ENCODE measurements around the gene TTC34. TPM values are rescaled to one million over a fixed set of nuclear protein-coding genes. Genes with fewer than 3 reads are reported as not detected.

TTC34 gene
- total and polyA plus RNA-seq, 2 donors from 2014 or later = 0.15 to 2.4 TPM

DNA sequence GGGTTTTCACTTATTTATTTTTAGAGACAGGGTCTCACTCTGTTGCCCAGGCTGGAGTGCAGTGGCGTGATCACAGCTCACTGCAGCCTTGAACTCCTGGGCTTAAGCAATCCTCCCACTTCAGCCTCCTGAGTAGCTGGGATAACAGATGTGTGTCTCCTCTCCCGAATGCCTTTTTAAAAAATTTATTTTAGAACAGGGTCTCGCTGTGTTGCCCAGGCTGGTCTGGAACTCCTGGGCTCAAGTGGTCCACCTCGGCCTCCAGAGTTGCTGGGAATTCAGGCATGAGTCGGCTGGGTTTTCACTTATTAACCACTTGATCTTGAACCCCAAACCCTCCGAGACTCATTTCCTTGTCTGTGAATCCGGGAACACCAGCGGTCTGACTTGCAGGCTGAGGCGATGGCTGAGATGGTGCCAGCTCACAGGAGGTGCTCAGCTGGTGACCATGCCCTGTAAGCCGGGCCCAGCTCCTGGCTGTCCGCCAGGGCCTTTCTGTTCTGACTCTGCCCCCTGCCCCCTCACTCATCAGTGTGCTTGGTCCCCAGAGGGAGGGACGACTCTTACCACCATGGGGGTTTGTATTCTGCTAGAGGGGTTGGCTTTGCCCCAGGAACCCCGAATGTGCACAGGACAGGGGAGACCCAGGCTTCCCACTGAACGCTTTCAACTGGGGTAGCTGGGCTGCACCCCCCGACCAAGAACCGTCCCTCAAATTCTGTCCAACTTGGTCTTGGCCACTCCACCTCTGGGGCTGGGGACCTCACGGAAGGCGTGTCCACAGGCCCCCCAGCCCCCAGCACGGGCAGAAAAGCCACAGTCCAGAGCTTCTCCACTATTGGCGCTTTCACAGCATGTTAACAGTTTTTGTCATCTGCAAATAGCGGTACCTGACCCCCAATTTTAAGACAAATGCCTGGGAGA, 191.2 kb downstream of the TTC34 start:
- Histone ChIP-seq H3K27ac (ENCODE audit: low read depth in 2 of 2, low read length in 2 of 2) (no peak overlapping the region), H3K9ac (ENCODE audit: low read length in 3 of 3) (no peak overlapping the region), H3K36me3 (ENCODE audit: control insufficient read depth in 2 of 3, insufficient read depth in 3 of 3, low read length in 3 of 3) (no peaks in the 10 kb centered on the region), H3K27me3 (ENCODE audit: control insufficient read depth, insufficient read depth, low read length) (no peaks in the 10 kb centered on the region), H3K4me1 (ENCODE audit: control insufficient read depth in 2 of 3, insufficient read depth in 2 of 3, low read depth in 1 of 3, low read length in 3 of 3) (no peaks in the 10 kb centered on the region), H3K9me3 (ENCODE audit: control insufficient read depth in 2 of 3, insufficient read depth in 1 of 3, low read length in 3 of 3) (peaks cover 0 to 13% (median 2%) of the 10 kb centered on the region in 3 donors), H3K4me3 (ENCODE audit: low read length in 3 of 3) (no peak overlapping the region)
- TF ChIP-seq CTCF (IDR thresholded peaks at IDR 0.05; ENCODE audit: borderline replicate concordance, extremely low read depth, insufficient read depth) = no peak
- FAIRE-seq = no peak
- intact Hi-C loops (cut with DNase I) = no loop called here
- peak in 3 of 5 donors; percentile 8 to 69 (median 49) for DNase-seq

DNA sequence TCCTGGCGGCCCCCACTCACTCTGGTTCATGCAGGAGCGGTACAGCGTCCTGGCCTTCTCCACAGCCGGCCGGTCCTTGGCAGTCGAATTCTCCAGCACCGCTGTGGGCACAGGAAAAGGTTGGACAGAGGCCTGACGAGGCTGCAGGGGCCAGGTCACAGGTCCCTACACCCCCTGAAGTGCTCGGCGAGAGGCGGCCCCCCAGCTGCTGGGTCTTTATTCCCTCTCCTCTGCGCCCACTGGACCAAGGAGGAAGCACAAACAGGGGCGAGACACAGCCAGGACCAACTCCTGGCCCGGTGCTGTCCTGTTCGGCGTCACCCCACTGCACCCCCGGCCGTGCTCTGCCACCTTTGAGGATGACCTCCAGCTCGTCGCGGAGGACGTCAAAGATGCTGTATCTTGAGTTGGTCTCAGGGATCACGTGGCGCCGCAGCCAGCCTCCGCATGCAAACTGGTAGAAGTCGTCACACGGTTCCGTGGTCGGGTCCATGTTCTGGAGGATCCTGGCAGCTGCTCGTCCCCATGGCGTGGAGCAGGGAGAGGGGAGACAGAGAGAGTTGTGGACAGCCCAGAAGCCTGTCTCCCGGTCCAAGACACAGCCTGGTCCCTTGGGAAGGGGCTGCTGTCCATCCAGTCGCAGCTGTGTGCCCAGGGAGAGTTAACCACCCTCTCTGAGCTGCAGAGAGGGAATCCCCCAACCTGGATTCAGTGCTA, 192.0 kb downstream of the TTC34 start:
- Histone ChIP-seq H3K4me1 (ENCODE audit: control insufficient read depth in 2 of 3, insufficient read depth in 2 of 3, low read depth in 1 of 3, low read length in 3 of 3) (no peaks in the 10 kb centered on the region), H3K9ac (ENCODE audit: low read length in 3 of 3) (no peak overlapping the region), H3K4me3 (ENCODE audit: low read length in 3 of 3) (no peak overlapping the region), H3K27ac (ENCODE audit: low read depth in 2 of 2, low read length in 2 of 2) (no peak overlapping the region), H3K9me3 (ENCODE audit: control insufficient read depth in 2 of 3, insufficient read depth in 1 of 3, low read length in 3 of 3) (peaks cover 0 to 13% (median 2%) of the 10 kb centered on the region in 3 donors), H3K36me3 (ENCODE audit: control insufficient read depth in 2 of 3, insufficient read depth in 3 of 3, low read length in 3 of 3) (no peaks in the 10 kb centered on the region), H3K27me3 (ENCODE audit: control insufficient read depth, insufficient read depth, low read length) (no peaks in the 10 kb centered on the region)
- TF ChIP-seq CTCF (IDR thresholded peaks at IDR 0.05; ENCODE audit: borderline replicate concordance, extremely low read depth, insufficient read depth) = no peak
- intact Hi-C loops (cut with DNase I) = no loop called here
- FAIRE-seq (no peak), DNase-seq (peak in 2 of 5 donors; percentile 3 to 70)

DNA sequence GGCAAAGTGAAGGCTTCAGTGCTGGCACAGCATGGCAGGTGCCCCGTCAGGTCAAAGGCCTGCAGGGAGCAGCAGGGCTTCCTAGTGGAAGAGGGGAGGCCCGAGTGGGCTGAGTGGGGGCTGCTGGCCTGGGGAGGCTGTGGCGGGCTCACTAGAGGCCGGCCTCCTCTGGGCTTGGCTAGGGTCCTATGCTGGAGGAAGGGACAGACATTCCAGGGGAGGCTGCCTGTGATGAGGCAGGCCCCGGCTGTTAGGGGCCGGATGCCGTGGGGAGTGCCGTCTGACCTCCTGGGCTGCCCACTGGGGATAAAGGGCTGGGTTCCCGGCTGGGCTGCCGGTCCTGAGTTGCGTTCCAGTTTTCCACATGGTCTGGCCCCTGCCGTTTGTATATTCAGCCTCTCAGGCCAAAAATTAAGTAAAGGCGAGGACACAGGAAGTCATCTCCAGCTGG, 193.8 kb downstream of the TTC34 start:
- no peak overlapping the region for H3K9ac ChIP-seq (ENCODE audit: low read length in 3 of 3)
- H3K4me3 ChIP-seq (ENCODE audit: low read length in 3 of 3) = no peak overlapping the region
- no peaks in the 10 kb centered on the region for H3K27me3 ChIP-seq (ENCODE audit: control insufficient read depth, insufficient read depth, low read length)
- DNase-seq (peak in 4 of 5 donors; percentile 29 to 88 (median 54)), FAIRE-seq (no peak)
- H3K36me3 ChIP-seq (ENCODE audit: control insufficient read depth in 2 of 3, insufficient read depth in 3 of 3, low read length in 3 of 3) = no peaks in the 10 kb centered on the region
- no peaks in the 10 kb centered on the region for H3K4me1 ChIP-seq (ENCODE audit: control insufficient read depth in 2 of 3, insufficient read depth in 2 of 3, low read depth in 1 of 3, low read length in 3 of 3)
- H3K27ac ChIP-seq (ENCODE audit: low read depth in 2 of 2, low read length in 2 of 2) = no peak overlapping the region
- TF ChIP-seq CTCF (IDR thresholded peaks at IDR 0.05; ENCODE audit: borderline replicate concordance, extremely low read depth, insufficient read depth) = no peak
- no peaks in the 10 kb centered on the region for H3K9me3 ChIP-seq (ENCODE audit: control insufficient read depth in 2 of 3, insufficient read depth in 1 of 3, low read length in 3 of 3)
- intact Hi-C loops (cut with DNase I) = no loop called here
